ENCODE measurements around the gene KLHL40. TPM values are rescaled to one million over a fixed set of nuclear protein-coding genes. Genes with fewer than 3 reads are reported as not detected.

The KLHL40 gene
- total and polyA plus RNA-seq, 2 experiments from 2014 or later = not detected

GRCh38 chr3:42652251-42652610 lies 33.1 kb upstream of the KLHL40 start:
- Histone ChIP-seq H3K9me3 (ENCODE audit: low read depth) (no peaks in the 10 kb centered on the region), H3K9me2 (replicated peaks; ENCODE audit: insufficient read depth) (no peaks in the 10 kb centered on the region), H3K4me1 (ENCODE audit: insufficient read depth) (peaks cover 33% of the 10 kb centered on the region), H3K27me3 (no peaks in the 10 kb centered on the region), H3K36me3 (replicated peaks; ENCODE audit: insufficient read depth, low read depth) (no peaks in the 10 kb centered on the region), H3K79me2 (peaks cover 14% of the 10 kb centered on the region), H4K20me1 (ENCODE audit: insufficient read depth, poor library complexity, severe bottlenecking) (no peaks in the 10 kb centered on the region), H2AFZ (no peak overlapping the region), H3K27ac (peak overlapping the region; percentile 76), H3K4me3 (no peak overlapping the region), H3K4me2 (peak overlapping the region; percentile 100)
- no peak for TF ChIP-seq EZH2 (IDR thresholded peaks at IDR 0.05; ENCODE audit: borderline replicate concordance)
- TF ChIP-seq EZH2phosphoT487 (IDR thresholded peaks at IDR 0.05; ENCODE audit: low read depth, severe bottlenecking, unreplicated experiment) = no peak
- no peak for TF ChIP-seq CTCF (IDR thresholded peaks at IDR 0.05; ENCODE audit: poor library complexity)
- 62% methylated on average over 1 of the region's 1 CpG for WGBS (ENCODE audit: low lambda C conversion rate, missing lambda C conversion rate)
- no peak for DNase-seq (ENCODE audit: low spot score)

- H3K4me1 ChIP-seq (ENCODE audit: insufficient read depth) = peaks cover 33% of the 10 kb centered on the region
- no peaks in the 10 kb centered on the region for H3K9me2 ChIP-seq (replicated peaks; ENCODE audit: insufficient read depth)
- H3K36me3 ChIP-seq (replicated peaks; ENCODE audit: insufficient read depth, low read depth) = no peaks in the 10 kb centered on the region
- H3K27me3 ChIP-seq = no peaks in the 10 kb centered on the region
- H3K27ac ChIP-seq = peak overlapping the region; percentile 76
- H2AFZ ChIP-seq = no peak overlapping the region
- H3K4me3 ChIP-seq = peak overlapping the region; percentile 96
- WGBS (ENCODE audit: low lambda C conversion rate, missing lambda C conversion rate) = 42% methylated on average over 7 of the region's 7 CpGs
- DNase-seq (ENCODE audit: low spot score) = peak; percentile 60
- H3K9me3 ChIP-seq (ENCODE audit: low read depth) = no peaks in the 10 kb centered on the region
- no peaks in the 10 kb centered on the region for H4K20me1 ChIP-seq (ENCODE audit: insufficient read depth, poor library complexity, severe bottlenecking)
- peak overlapping the region; percentile 100 for H3K4me2 ChIP-seq
- peaks cover 14% of the 10 kb centered on the region for H3K79me2 ChIP-seq
- TF ChIP-seq EZH2 (IDR thresholded peaks at IDR 0.05; ENCODE audit: borderline replicate concordance) (no peak), EZH2phosphoT487 (IDR thresholded peaks at IDR 0.05; ENCODE audit: low read depth, severe bottlenecking, unreplicated experiment) (no peak), CTCF (IDR thresholded peaks at IDR 0.05; ENCODE audit: poor library complexity) (no peak)
Observed at GRCh38 chr3:42652611-42653302, 32.6 kb upstream of the KLHL40 start.

GRCh38 chr3:42653303-42653559 lies 32.1 kb upstream of the KLHL40 start:
- TF ChIP-seq EZH2phosphoT487 (IDR thresholded peaks at IDR 0.05; ENCODE audit: low read depth, severe bottlenecking, unreplicated experiment) = no peak
- no peak for TF ChIP-seq EZH2 (IDR thresholded peaks at IDR 0.05; ENCODE audit: borderline replicate concordance)
- no peak for TF ChIP-seq CTCF (IDR thresholded peaks at IDR 0.05; ENCODE audit: poor library complexity)
- peak overlapping the region; percentile 76 for H3K27ac ChIP-seq
- H3K4me1 ChIP-seq (ENCODE audit: insufficient read depth) = peaks cover 33% of the 10 kb centered on the region
- H2AFZ ChIP-seq = no peak overlapping the region
- no peak for DNase-seq (ENCODE audit: low spot score)
- H3K27me3 ChIP-seq = no peaks in the 10 kb centered on the region
- H3K36me3 ChIP-seq (replicated peaks; ENCODE audit: insufficient read depth, low read depth) = no peaks in the 10 kb centered on the region
- H4K20me1 ChIP-seq (ENCODE audit: insufficient read depth, poor library complexity, severe bottlenecking) = no peaks in the 10 kb centered on the region
- H3K4me2 ChIP-seq = peak overlapping the region; percentile 100
- H3K9me2 ChIP-seq (replicated peaks; ENCODE audit: insufficient read depth) = no peaks in the 10 kb centered on the region
- 69% methylated on average over 3 of the region's 3 CpGs for WGBS (ENCODE audit: low lambda C conversion rate, missing lambda C conversion rate)
- H3K4me3 ChIP-seq = peak overlapping the region; percentile 96
- no peaks in the 10 kb centered on the region for H3K9me3 ChIP-seq (ENCODE audit: low read depth)
- H3K79me2 ChIP-seq = peaks cover 14% of the 10 kb centered on the region
